GM12878 (cell line): ENCODE data around the gene SCNM1. TPM values are rescaled to one million over a fixed set of nuclear protein-coding genes. Genes with fewer than 3 reads are reported as not detected.

Experiments used
- ASH2L ChIP-seq: fragments of 300-600, 200-600 bp; sonication (generic); IDR thresholded peaks from 2 replicates; pipeline ENCODE4 v1.6.1; 2017; ENCODE audit warnings: low read depth, mild to moderate bottlenecking, borderline replicate concordance
- ATF7 ChIP-seq: fragments of 450-650 bp; IDR thresholded peaks from 2 replicates; pipeline ENCODE4 v1.6.1; 2016; ENCODE audit warnings: low read depth, mild to moderate bottlenecking
- BRCA1 ChIP-seq: IDR thresholded peaks from 2 replicates; pipeline ENCODE4 v1.6.1; 2011; ENCODE audit warnings: low read depth, low read length, improper control_type of control experiment
- CBX5 ChIP-seq: sonication (generic); IDR thresholded peaks from 2 replicates; pipeline ENCODE4 v1.6.1; 2016; ENCODE audit warnings: low read depth, moderate library complexity, mild to moderate bottlenecking, inconsistent platforms
- GABPA ChIP-seq: IDR thresholded peaks from 2 replicates; pipeline ENCODE4 v1.6.1; 2014; ENCODE audit warnings: antibody characterized with exemption, low read depth, mild to moderate bottlenecking, inconsistent platforms
- HDAC6 ChIP-seq: fragments of 200-600 bp; sonication (generic); IDR thresholded peaks from one replicate; pipeline ENCODE4 v1.8.0; 2017; ENCODE audit warnings: antibody characterized with exemption; ENCODE audit not compliant: unreplicated experiment
- KLF5 ChIP-seq: fragments of 450-650 bp; IDR thresholded peaks from 2 replicates; pipeline ENCODE4 v1.6.1; 2014; ENCODE audit warnings: mild to moderate bottlenecking; ENCODE audit not compliant: partially characterized antibody
- MYB ChIP-seq: fragments of 150-350 bp; IDR thresholded peaks from 2 replicates; pipeline ENCODE4 v1.6.1; 2014; ENCODE audit warnings: mild to moderate bottlenecking, low read depth, low read length, borderline replicate concordance
- NFXL1 ChIP-seq: fragments of 450-650 bp; IDR thresholded peaks from 2 replicates; pipeline ENCODE4 v1.6.1; 2017; ENCODE audit warnings: antibody characterized with exemption, mild to moderate bottlenecking, borderline replicate concordance
- NR2C1 ChIP-seq: fragments of 450-650 bp; IDR thresholded peaks from 2 replicates; pipeline ENCODE4 v1.6.1; 2017; ENCODE audit warnings: antibody characterized with exemption, mild to moderate bottlenecking, moderate library complexity
- NR2F1 ChIP-seq: fragments of 450-650 bp; conservative IDR thresholded peaks from 2 replicates; pipeline ENCODE4 v1.6.1; 2017; ENCODE audit warnings: mild to moderate bottlenecking
- POLR2A ChIP-seq: IDR thresholded peaks from 2 replicates; pipeline ENCODE4 v1.6.1; 2011; ENCODE audit warnings: low read depth, mild to moderate bottlenecking, low read length
- SMC3 ChIP-seq: IDR thresholded peaks from 2 replicates; pipeline ENCODE4 v1.6.1; 2011; ENCODE audit warnings: low read length, improper control_type of control experiment, borderline replicate concordance
- SREBF1 ChIP-seq: IDR thresholded peaks from 2 replicates; pipeline ENCODE4 v1.6.1; 2012; ENCODE audit warnings: mild to moderate bottlenecking, low read length
- WRNIP1 ChIP-seq: IDR thresholded peaks from 2 replicates; pipeline ENCODE4 v1.6.1; 2011; ENCODE audit warnings: low read depth, low read length, improper control_type of control experiment, borderline replicate concordance
- YY1 ChIP-seq: IDR thresholded peaks from 2 replicates; pipeline ENCODE4 v1.6.1; 2011; ENCODE audit warnings: low read depth, mild to moderate bottlenecking, low read length
- ZBED1 ChIP-seq: IDR thresholded peaks from 2 replicates; pipeline ENCODE4 v1.6.1; 2016; ENCODE audit warnings: borderline replicate concordance
- ZNF207 ChIP-seq: fragments of 450-650 bp; IDR thresholded peaks from 2 replicates; pipeline ENCODE4 v1.6.1; 2014; ENCODE audit warnings: antibody characterized with exemption, mild to moderate bottlenecking, borderline replicate concordance
- polyA plus RNA-seq, 11 experiments: library from polyadenylated mRNA; depleted of rRNA in 4 of 11; unstranded in 6 of 11; stranded (reverse) in 5 of 11; fragments of >200 nt; fragmentation: Nextera tagmentation in 4 of 11; fragmentation: Illumina TruSeq in 1 of 11; extraction: Ambion mirVana in 4 of 11; extraction: Trizol in 1 of 11; gene quantifications; 1 replicate in 1 of 11; 2 replicates in 10 of 11; pipeline versions ENCODE4 v1.2.1 to v1.2.3, GENCODE V29; 2011 to 2016; ENCODE audit warnings: inconsistent platforms in 2 of 11, missing spikeins in 2 of 11, low read depth in 1 of 11
- total RNA-seq, 4 experiments: library from RNA; depleted of rRNA in 3 of 4; stranded (reverse); fragments of >200 nt in 3 of 4; fragmentation: Illumina TruSeq in 1 of 4; extraction: Trizol in 1 of 4; gene quantifications; 2 replicates each; pipeline versions ENCODE4 v1.2.1 to v1.2.3, GENCODE V29; 2013 to 2021
- TF ChIP-seq, protein P1 (sequence below): fragments of 450-650 bp; IDR thresholded peaks from 2 replicates; pipeline ENCODE4 v1.6.1; 2017; ENCODE audit warnings: low read depth, mild to moderate bottlenecking, moderate library complexity
- TF ChIP-seq, protein P2 (sequence below): fragments of 450-650 bp; formaldehyde crosslinking; IDR thresholded peaks from 2 replicates; pipeline ENCODE4 v1.4.0; 2022; ENCODE audit warnings: mild to moderate bottlenecking, moderate library complexity
- TF ChIP-seq, protein P3 (sequence below): fragments of 450-650 bp; IDR thresholded peaks from 2 replicates; pipeline ENCODE4 v1.6.1; 2017; ENCODE audit warnings: mild to moderate bottlenecking, moderate library complexity
- TF ChIP-seq, protein P4 (sequence below): fragments of 450-650 bp; IDR thresholded peaks from 2 replicates; pipeline ENCODE4 v1.6.1; 2016; ENCODE audit warnings: mild to moderate bottlenecking

SCNM1 gene
- total and polyA plus RNA-seq, 10 of the 15 experiments (the other 5 are each of a cell fraction or from before 2014, with no cell fraction given) = 25.8 to 207 (median 76.9) TPM

DNA sequence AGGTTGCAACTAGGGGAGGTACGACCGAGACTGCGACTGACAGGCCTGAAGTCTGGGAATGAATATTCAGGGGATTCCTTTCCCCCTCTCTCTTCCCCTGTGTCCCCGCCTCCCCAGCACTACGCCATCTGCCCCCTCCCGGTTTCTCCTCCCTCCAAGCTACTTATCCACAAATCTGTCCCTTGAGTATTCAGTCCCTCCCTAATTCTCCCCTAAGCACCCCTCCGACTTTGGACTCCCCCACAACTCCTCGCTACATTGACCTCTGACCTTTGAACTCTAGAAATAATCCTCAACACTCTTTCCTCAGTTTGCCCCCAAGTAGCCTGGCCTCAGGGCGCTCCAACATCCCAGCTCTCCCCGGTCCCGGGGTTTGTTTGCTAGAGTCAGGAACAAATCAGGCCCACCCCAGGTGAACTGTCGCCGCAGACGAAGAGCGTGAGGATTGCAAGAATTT lies 635 bp upstream of the SCNM1 start (continued):
- TF ChIP-seq NR2C1 (peak; percentile 95), SREBF1 (peak; percentile 30; the same call in 1 of the 2 replicates), KLF5 (no peak), POLR2A (no peak), ZBED1 (no peak), ZNF207 (no peak), NR2F1 (peak; percentile 97), CBX5 (no peak), NFXL1 (no peak), ASH2L (no peak), ATF7 (no peak), GABPA (no peak), HDAC6 (no peak), BRCA1 (no peak), MYB (no peak), WRNIP1 (no peak), YY1 (no peak), SMC3 (no peak)
- TF ChIP-seq, protein P1, sequence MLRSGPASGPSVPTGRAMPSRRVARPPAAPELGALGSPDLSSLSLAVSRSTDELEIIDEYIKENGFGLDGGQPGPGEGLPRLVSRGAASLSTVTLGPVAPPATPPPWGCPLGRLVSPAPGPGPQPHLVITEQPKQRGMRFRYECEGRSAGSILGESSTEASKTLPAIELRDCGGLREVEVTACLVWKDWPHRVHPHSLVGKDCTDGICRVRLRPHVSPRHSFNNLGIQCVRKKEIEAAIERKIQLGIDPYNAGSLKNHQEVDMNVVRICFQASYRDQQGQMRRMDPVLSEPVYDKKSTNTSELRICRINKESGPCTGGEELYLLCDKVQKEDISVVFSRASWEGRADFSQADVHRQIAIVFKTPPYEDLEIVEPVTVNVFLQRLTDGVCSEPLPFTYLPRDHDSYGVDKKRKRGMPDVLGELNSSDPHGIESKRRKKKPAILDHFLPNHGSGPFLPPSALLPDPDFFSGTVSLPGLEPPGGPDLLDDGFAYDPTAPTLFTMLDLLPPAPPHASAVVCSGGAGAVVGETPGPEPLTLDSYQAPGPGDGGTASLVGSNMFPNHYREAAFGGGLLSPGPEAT = no peak
- TF ChIP-seq, protein P2, sequence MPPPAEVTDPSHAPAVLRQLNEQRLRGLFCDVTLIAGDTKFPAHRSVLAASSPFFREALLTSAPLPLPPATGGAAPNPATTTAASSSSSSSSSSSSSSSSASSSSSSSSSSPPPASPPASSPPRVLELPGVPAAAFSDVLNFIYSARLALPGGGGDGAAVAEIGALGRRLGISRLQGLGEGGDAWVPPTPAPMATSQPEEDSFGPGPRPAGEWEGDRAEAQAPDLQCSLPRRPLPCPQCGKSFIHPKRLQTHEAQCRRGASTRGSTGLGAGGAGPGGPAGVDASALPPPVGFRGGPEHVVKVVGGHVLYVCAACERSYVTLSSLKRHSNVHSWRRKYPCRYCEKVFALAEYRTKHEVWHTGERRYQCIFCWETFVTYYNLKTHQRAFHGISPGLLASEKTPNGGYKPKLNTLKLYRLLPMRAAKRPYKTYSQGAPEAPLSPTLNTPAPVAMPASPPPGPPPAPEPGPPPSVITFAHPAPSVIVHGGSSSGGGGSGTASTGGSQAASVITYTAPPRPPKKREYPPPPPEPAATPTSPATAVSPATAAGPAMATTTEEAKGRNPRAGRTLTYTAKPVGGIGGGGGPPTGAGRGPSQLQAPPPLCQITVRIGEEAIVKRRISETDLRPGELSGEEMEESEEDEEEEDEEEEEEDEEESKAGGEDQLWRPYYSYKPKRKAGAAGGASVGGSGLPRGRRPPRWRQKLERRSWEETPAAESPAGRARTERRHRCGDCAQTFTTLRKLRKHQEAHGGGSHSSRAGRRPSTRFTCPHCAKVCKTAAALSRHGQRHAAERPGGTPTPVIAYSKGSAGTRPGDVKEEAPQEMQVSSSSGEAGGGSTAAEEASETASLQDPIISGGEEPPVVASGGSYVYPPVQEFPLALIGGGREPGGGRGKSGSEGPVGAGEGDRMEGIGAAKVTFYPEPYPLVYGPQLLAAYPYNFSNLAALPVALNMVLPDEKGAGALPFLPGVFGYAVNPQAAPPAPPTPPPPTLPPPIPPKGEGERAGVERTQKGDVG (CRISPR knock-in tag) = no peak
- TF ChIP-seq, protein P3, sequence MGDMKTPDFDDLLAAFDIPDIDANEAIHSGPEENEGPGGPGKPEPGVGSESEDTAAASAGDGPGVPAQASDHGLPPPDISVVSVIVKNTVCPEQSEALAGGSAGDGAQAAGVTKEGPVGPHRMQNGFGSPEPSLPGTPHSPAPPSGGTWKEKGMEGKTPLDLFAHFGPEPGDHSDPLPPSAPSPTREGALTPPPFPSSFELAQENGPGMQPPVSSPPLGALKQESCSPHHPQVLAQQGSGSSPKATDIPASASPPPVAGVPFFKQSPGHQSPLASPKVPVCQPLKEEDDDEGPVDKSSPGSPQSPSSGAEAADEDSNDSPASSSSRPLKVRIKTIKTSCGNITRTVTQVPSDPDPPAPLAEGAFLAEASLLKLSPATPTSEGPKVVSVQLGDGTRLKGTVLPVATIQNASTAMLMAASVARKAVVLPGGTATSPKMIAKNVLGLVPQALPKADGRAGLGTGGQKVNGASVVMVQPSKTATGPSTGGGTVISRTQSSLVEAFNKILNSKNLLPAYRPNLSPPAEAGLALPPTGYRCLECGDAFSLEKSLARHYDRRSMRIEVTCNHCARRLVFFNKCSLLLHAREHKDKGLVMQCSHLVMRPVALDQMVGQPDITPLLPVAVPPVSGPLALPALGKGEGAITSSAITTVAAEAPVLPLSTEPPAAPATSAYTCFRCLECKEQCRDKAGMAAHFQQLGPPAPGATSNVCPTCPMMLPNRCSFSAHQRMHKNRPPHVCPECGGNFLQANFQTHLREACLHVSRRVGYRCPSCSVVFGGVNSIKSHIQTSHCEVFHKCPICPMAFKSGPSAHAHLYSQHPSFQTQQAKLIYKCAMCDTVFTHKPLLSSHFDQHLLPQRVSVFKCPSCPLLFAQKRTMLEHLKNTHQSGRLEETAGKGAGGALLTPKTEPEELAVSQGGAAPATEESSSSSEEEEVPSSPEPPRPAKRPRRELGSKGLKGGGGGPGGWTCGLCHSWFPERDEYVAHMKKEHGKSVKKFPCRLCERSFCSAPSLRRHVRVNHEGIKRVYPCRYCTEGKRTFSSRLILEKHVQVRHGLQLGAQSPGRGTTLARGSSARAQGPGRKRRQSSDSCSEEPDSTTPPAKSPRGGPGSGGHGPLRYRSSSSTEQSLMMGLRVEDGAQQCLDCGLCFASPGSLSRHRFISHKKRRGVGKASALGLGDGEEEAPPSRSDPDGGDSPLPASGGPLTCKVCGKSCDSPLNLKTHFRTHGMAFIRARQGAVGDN = peak; percentile 21; the same call in 1 of the 2 replicates
- TF ChIP-seq, protein P4, sequence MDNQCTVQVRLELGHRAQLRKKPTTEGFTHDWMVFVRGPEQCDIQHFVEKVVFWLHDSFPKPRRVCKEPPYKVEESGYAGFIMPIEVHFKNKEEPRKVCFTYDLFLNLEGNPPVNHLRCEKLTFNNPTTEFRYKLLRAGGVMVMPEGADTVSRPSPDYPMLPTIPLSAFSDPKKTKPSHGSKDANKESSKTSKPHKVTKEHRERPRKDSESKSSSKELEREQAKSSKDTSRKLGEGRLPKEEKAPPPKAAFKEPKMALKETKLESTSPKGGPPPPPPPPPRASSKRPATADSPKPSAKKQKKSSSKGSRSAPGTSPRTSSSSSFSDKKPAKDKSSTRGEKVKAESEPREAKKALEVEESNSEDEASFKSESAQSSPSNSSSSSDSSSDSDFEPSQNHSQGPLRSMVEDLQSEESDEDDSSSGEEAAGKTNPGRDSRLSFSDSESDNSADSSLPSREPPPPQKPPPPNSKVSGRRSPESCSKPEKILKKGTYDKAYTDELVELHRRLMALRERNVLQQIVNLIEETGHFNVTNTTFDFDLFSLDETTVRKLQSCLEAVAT = peak; percentile 99
